Measurements from ENCODE around the gene SUCO.
"Not testable (repeated sequence)": the region's sequence is repeated elsewhere in the genome, so short reads cannot be mapped to it uniquely, and the experiment has no call there.

Gene SUCO

DNA sequence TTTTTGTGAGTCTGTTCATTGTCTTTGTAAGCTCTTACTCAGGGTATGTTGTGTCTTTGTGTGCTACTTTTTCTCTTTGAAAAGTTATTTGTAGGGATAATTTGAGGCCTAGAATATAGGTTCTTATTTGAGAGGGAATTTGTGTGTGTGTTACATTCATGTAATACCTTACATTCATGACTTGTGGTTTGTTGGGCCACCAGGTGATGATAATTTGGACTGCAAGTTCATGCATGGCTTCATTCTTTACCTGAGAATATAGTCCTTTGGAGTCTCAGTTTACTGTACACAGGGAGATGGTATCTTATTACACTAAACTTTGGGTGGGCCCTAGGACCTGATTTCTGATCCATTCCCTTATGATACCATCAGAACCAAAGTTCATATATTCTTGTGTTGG, 74.2 kb downstream of the SUCO start:
- DNase-seq (ENCODE audit: low read depth in 2 of 2): no peak

DNA sequence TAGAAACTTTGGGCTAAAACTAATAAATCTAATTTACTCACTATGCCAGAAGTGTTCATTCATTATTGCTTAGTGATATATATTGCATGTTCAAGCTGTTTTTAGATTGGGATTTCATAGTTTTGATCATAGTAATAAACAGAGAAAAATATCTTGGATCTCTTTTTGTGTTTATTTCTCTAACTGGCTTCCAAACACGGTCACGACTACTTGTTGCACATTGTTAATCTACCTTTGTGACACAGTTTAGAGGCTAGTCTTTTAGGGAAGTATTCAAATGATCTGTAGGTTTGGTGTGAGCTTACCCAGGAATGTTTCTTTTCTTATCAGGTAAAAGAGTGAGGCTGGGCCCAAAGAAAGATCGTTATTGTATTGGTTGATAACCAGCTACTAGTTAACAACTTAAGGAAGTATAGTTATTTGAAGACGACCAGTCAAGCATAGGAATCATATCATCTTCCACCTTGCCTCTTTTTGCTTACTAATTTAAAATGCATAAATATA, 75.2 kb downstream of the SUCO start:
- DNase-seq (ENCODE audit: low read depth in 2 of 2): no peak

DNA sequence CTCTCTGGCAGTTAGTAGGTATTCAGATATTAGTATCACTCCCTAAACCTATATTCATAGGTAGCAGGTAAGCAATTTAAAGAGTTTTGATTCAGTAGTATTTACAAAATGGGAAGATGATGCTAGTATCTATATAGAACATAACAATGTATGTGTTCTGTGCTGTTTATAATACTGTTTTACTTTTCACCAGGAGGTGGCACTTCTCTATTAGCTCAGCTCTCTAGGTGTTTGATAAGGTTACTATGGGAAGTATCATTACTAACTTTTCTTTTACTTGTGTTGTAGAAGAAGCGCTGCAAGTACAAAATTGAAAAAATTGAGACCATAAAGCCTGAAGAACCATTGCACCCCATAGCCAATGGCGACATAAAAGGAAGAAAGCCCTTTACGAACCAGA, 76.6 kb downstream of the SUCO start:
- DNase-seq (ENCODE audit: low read depth in 2 of 2): no peak

DNA sequence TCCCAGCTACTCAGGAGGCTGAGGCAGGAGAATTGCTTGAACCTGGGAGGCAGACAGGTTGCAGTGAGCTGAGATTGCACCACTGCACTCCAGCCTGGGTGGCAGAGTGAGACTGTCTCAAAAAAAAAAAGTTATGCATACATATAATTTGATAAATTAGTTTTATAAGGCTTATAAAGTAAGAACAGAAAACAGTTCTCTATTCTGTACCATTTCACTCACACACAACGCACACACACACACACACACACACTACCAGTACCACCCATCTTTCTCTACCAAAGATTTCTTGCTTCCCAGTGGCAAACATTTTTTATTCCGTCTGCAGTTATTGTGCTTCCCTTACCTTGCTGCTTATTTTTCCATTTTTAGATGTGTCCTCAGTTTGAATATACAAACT, 79.5 kb downstream of the SUCO start:
- DNase-seq (ENCODE audit: low read depth in 2 of 2): no peak

DNA sequence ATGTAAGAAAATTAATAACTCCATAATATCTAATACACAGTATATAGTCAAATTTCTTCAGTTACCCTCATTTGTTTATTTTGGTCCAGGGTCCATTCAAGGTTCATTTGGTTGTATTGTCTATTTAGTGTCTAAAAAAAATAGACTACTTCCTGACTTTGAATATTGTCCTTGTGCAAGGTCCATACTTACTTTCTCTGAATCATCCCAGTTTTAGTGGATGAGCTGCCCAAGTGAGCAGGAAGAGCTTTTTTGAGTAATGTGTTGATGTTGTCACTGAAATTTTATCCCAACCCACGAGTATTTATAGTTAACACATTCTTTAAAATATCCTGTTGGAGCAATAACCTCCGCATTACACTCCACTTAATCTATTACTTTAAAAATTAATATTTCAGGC, 80.3 kb downstream of the SUCO start:
- DNase-seq (ENCODE audit: low read depth in 2 of 2): no peak

DNA sequence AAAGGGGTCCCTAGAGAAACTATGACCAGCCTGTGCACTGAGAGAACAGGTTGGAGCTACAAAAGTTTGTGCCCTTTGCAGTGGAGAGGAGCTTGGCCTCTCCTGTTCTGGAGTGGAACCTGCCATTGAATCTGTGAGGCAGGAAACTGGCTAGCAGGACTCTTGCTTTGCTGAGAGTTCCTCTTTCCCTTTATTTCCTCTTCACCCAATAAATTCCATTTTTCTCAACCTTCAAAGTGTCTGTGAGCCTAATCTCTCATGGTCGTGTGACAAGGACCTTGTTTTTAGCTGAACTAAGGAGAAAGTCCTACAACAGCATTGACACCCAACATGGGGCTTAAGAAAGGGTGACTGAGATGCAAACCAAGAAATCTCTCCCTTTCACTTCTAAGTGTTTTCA, 83.2 kb downstream of the SUCO start:
- DNase-seq (ENCODE audit: low read depth in 2 of 2): no peak

DNA sequence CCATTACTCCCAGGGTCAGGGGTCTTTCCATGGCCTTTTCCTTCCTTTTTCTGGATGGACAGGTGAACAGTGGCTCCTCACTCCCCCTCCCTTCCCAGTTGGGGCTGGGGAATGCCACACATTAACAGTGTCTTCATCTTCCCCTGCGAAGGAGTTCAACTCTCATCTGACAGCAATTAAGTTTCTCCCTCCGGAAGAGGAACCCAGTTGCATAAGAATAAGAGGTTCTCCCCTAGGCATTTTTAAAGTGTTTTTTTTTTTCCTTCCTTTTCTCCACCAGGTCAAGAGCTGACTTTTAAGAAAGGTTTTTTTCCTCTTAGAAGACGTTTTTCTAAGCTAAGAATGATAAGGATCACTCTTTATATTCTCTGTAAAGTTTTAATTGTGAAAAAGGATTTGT, 83.7 kb downstream of the SUCO start:
- DNase-seq (ENCODE audit: low read depth in 2 of 2): no peak

DNA sequence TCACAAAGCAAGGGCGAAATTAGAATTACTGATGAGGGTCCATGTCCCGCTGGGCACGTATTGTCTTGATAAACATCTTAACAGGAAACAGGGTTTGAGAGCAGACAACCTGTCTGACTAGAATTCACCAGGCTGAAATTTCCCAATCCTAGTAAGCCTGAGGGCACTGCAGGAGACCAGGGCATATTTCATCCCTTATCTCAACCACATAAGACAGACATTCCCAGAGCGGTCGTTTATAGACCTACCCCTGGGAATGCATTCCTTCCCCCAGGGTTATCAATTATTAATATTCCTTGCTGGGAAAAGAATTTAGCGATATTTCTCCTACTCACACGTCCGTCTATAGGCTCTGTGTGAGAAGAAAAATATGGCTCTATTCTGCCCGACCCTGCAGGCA, 87.7 kb downstream of the SUCO start:
- not testable (repeated sequence) for DNase-seq (ENCODE audit: low read depth in 2 of 2)

DNA sequence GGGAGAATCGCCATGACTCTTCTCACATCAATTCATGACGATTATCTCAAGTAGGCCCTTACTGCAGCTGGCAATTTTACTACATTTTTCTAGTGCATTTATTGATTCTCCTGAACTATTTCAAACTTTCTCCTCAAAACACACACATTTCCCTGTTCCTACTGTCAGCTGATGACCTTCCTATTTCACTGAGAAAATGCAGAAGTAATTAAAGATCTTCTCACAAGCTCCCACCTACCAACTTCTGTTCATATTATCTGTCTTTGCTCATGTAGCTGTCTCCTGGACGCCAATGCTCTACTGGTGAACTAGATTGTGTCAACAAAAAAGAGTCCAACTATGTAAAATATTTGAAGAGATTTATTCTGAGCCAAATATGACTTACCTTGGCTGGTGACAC, 89.6 kb downstream of the SUCO start:
- DNase-seq (ENCODE audit: low read depth in 2 of 2): no peak

DNA sequence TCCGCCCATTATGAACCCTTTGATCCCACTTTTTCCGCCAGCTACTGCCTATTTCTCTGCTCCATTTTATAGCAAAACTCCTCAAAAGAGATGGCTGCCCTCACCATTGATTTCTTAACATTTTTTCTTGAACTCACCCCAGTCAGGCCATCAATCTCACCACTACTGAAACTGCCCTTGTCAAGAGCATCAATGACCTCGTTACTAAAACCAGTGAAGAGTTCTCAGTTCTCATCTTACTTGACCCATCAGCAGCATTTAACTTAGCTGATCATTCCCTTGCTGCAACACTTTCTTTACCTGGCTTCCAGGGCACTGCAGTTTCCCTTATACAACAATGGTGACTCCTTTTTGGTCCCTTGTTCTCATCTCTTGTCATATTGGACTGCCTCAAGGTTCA, 90.8 kb downstream of the SUCO start:
- no peak for DNase-seq (ENCODE audit: low read depth in 2 of 2)

DNA sequence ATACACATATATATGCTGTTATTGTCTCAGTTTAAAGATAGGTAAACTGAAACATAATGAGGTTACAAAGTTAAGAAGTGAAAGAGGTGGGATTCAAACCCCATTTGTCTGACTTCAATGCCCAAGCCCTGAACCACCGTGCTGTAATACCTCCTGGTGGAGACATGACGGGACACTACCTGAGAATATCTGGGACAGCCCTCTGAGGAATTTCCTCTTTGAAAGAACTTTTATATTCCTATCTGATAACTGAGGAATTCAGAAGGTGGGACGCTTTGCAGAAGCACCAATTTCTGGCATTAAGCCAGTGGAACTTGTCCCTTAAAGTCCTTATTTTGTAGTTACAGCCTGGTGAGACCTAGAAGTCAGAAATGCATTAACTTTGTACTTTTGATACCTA, 93.9 kb downstream of the SUCO start:
- no peak for DNase-seq (ENCODE audit: low read depth in 2 of 2)

DNA sequence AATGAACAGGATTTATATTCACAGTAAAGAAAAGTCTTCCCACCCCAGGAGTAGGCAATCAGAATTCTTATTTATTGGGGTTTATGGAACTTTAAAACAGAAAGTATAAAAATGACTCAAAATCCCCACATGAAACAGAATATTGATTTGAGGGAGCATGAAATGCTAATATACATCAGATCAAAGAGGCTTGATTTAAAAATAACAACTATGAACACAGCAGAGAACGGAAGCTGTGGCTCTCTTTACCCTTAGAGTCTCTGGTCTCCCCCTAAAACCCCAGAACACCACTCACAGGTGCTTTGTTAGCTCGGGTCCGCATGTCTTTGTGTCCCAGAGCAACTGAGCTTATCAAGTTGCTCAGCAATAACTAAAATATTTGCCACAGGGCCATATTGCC, 94.8 kb downstream of the SUCO start:
- no peak for DNase-seq (ENCODE audit: low read depth in 2 of 2)

DNA sequence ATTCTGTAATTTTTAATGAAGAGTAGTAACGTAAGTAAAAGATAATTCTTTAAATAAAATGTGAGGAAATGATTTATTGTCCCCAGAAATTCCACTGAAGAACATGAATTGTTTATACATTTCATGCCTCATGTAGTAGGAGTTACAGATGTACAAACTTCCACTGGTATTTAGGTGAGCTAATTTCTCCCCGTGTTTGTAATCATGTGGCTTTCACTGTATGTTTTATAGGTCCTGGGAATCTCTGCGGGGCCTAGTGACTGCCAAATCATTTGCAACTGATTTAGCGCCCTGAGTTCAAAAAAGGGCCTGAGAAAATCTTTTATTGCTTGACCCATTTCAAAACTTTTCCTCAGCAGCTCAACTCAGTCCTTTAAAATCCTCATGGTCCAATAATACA, 95.5 kb downstream of the SUCO start:
- DNase-seq (ENCODE audit: low read depth in 2 of 2): no peak

DNA sequence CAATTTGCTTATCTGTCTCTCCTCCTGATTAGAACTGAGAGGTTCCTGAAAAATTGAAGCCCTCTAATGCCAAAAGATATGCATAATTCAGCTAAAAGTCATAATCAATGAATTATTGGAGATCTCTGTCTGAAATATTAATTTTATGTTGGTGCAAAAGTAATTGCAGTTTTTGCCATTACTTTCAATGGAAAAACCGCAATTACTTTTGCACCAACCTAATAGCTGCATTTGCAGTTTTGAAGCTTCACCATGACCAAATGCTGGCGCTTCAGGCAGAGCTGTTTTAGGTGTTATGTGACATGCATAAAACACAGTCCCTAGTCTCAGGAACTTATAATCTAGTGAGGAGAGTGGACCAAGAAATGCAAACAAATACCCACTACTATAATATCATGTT, 96.2 kb downstream of the SUCO start:
- DNase-seq (ENCODE audit: low read depth in 2 of 2): no peak

DNA sequence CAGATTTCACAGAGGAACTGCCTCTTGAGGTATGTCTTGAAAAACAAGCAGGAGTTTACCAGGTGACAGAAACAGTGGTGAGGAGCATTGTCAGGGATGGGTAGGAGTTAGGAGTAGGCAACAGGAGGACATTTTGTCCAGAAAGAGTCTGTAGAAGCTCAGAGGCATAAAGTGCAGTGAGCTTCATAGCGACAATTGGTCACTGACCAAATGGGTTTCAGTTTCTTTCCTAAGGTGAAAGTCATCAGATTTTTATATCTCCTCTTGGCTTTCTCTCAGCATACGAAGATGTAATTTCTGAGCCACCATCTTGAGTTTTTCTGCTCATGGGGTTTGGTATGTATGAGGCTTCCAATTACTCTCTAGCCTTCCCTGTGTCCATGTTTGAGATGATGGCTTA, 96.7 kb downstream of the SUCO start:
- no peak for DNase-seq (ENCODE audit: low read depth in 2 of 2)

DNA sequence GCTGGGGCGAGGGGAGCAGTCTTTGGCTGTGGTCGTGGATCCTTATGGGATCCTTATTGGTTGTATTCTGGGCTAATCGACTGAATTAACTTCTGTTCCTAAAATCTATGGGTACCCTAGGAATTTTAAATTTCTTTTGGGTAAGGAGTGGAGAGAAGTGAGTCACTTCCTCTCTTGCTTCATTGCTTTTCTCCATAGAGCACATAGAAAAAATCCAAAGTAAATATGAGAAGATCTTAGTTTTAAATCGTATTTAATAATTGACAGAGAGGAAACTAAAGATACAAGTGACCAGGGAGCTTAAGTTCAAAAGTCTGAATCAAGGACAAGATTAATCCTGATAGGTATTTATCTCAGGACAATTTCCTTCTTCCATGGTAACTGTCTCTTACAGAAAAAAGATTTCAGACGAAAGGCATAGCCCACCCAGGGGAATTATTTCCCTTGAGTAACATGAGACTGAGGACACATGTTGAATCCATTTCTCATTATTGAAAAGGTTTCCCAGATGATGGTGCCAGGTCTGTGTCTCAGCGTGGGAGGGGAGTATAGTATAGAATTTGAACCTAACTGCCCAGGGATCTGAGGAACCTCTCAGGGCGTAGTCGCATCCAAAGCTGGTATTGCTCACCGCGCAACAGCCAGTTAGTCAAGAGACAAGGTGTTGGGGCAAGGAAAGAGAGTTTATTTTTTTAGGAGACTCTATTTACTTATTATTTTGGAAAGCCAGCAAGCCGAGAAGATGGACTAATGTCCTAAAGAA, 97.3 kb downstream of the SUCO start:
- DNase-seq (ENCODE audit: low read depth in 2 of 2): no peak

DNA sequence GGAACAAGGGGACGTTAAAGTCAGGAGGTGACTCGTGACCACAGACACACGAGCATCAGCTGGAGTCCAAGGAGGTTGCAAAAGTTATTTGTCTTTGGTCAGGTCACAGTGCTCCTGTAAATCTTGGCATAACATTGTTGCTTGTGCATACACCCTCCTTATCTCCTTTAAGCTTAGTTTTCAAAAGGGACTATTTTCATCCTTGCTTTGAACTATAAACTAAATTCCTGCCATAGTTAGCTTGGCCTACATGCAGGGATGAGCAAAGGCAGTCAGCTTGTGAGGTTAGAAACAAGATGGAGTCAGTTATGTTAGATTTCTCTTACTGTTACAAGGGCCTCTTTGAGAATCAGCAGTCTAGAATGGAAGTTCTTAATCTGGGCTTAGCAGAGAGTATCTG, 97.9 kb downstream of the SUCO start:
- no peak for DNase-seq (ENCODE audit: low read depth in 2 of 2)

DNA sequence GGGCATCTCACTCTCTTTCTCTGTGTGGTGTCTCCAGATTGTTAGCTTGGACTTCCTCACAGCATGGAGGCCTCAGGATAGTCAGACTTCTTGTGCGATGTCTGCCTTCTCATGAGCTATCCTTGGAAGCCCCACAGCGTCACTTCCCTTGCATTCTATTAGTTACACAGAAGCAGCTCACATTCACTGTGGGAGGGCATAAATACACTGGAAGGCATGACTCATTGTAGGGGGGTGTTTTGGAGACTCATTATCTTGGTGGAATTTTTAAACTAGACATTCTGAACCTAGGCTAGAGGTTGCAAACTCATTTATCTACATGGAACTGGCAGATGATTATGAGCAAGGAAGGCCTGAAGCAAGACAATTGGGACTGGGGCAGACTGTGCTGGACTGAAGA, 104.6 kb downstream of the SUCO start:
- no peak for DNase-seq (ENCODE audit: low read depth in 2 of 2)

DNA sequence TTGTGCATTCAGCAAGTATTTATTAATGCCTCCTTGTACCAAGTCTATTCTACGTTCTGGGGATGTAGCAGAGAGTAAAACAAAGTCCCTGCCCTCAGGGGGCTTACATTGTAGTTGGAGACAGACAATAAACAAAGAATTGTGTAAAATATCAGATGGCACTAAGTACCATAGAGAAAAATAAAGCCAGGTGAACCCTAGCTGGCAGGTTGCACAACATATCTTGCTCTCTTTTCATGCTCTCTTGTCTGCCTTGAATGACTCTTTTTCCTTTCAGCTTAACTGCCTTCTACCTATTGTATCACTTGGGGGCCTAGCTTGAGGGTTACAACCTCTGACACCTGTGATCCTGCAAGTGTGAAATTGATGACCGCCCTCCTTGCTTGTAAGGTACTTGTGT, 105.3 kb downstream of the SUCO start:
- DNase-seq (ENCODE audit: low read depth in 2 of 2): no peak

DNA sequence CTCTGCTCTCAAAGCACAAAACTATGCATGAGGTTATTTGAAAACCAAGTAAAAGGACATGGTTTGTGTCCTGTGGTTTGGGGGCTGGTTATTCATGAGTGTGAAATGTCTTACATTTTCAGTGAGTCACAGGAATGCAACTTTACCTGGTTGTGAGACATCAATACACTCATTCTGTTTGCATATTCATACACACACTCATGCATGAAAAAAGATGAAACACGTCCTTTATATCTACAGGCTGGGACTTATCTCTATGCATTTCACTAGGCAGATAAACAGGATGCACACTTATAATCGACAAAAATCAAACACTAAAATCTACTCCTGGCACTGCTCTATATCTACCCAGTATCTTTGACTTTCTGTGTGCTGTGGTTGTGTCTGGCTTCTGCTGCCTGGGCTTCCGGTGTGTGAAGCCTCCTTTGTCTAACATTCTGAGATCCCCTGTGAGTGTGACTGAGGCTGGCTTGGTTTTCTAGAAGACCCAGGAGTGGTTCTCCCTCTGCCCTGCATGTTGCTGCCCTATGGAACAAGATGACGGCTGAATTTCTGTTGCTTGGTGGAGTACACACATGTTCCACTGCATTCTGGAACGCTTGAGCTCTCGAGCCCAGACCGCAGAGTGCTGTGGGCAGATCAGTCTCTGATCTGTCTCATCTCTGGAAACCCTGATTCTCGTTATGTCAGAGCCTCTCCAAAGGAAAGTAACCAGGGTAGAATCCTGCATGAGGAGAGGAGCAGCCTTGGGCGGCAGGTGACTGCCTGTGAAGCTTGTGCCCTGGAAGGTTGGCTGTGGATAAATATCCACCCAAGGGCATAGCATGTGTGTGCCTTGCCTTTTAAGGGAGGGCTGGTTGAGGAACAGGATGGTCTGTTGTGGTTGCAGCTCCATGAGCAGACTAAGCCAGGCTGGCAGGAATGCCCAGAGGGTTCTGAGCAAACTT, 106.2 kb downstream of the SUCO start:
- peak; percentile 56 to 70 for DNase-seq (ENCODE audit: low read depth in 2 of 2)

DNA sequence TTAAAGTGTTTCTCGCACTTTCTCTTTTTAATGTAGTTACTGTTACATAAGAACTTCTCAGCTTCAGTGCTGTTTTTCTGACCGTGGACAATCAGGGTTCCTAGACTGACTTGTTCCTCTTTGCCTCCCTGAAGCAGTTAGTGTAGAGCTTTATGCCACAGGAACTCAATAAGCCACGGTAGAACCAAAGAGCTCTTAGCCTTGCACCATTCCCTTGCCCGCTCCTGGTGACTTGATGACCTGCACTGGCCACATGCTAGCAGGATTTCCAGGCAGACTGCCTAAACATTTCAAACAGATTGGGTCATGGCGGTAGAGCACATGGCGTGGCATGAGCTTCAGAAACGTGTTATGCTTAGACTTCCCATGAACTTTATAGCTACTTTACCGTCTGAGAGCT, 107.2 kb downstream of the SUCO start:
- no peak for DNase-seq (ENCODE audit: low read depth in 2 of 2)

DNA sequence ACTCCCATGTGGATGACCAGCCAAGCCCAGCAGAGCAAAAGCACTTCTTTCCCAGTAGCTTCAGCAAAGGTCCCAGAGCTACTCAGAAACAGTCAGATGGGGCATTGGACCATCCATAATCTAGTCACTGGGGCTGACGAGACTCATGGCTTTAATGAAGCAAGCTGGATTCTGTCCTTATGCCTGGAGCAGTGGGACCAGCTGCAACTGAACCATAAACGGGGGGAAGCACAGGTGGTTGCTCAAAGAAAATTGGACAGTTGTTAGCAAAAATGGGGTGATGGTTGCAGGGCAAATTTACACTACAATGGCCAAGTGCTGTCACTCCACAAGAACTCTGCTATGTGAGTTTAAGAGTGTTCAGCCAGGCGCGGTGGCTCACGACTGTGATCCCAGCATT, 108.5 kb downstream of the SUCO start:
- DNase-seq (ENCODE audit: low read depth in 2 of 2): no peak

DNA sequence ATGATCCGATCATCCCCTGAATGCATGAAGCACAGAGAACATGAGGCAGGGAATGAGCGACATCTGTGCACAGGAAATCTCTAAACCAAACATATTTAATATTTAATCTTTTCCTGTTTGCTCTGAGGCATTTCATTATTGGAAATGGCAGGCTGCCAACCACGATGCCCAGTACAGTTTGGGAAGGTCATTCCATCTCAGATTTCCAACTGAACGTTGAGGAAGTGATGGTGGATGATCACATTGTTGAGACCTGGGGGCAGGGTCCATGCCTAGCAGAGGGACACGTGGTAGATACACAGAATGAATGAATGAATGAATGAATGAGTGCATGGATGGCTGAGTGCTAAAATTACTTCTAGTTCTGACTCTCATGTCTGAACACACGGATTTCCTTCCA, 110.0 kb downstream of the SUCO start:
- no peak for DNase-seq (ENCODE audit: low read depth in 2 of 2)
